ENCODE data around the gene IMP3.
"Not testable (repeated sequence)": the region's sequence is repeated elsewhere in the genome, so short reads cannot be mapped to it uniquely, and the experiment has no call there.

Gene IMP3

GRCh38 chr15:75639709-75640482 lies at the start of gene IMP3:
IMP3 (minus strand) TSS chr15:75640224; CDS start chr15:75640168, 56 bp downstream.
- DNase-seq = peak; percentile 62 to 98 (median 93)

GRCh38 chr15:75689429-75689828 lies 49.4 kb upstream of the IMP3 start:
- not testable (repeated sequence) for DNase-seq

- no peak for DNase-seq
Measured at GRCh38 chr15:75688831-75689230, 48.8 kb upstream of the IMP3 start.

GRCh38 chr15:75688278-75688557 lies 48.2 kb upstream of the IMP3 start:
- no peak for DNase-seq

GRCh38 chr15:75687486-75688277 lies 47.7 kb upstream of the IMP3 start:
- no peak for DNase-seq

GRCh38 chr15:75686212-75686642 lies 46.2 kb upstream of the IMP3 start:
- DNase-seq = peak in 9 of 14 donors; percentile 9 to 75 (median 37)

- DNase-seq = no peak
Measured at GRCh38 chr15:75685195-75685594, 45.2 kb upstream of the IMP3 start.

- DNase-seq = no peak
Measured at GRCh38 chr15:75684648-75685047, 44.6 kb upstream of the IMP3 start.

GRCh38 chr15:75683646-75684312 lies 43.8 kb upstream of the IMP3 start:
- peak in 11 of 14 donors; percentile 8 to 68 (median 29) for DNase-seq

GRCh38 chr15:75682181-75683135 lies 42.4 kb upstream of the IMP3 start:
- DNase-seq = no peak

GRCh38 chr15:75680007-75680789 lies 40.2 kb upstream of the IMP3 start:
- no peak for DNase-seq

- not testable (repeated sequence) for DNase-seq
Measured at GRCh38 chr15:75678324-75678690, 38.3 kb upstream of the IMP3 start.

- DNase-seq = no peak
Measured at GRCh38 chr15:75677465-75678323, 37.7 kb upstream of the IMP3 start.

GRCh38 chr15:75676688-75677464 lies 36.9 kb upstream of the IMP3 start:
- no peak for DNase-seq

GRCh38 chr15:75675579-75676404 lies 35.8 kb upstream of the IMP3 start:
- peak in 1 of 14 donors; percentile 29 for DNase-seq

GRCh38 chr15:75674366-75674765 lies 34.3 kb upstream of the IMP3 start:
- DNase-seq = no peak

- DNase-seq = peak in 2 of 14 donors; percentile 5 to 45
Measured at GRCh38 chr15:75673426-75674235, 33.6 kb upstream of the IMP3 start.
